Trophoblast cell (in vitro differentiated cells and primary cell): ENCODE data around the gene PEX14.

ENCODE experiments used
- DNase-seq, 2 donors: peaks; one replicate each; pipeline ENCODE4 v3.0.0-alpha.2; 2016
- H2AFZ ChIP-seq: 2 replicates; pipeline ENCODE4 v1.6.1; 2013; ENCODE audit warnings: low read length, moderate library complexity, mild to moderate bottlenecking; ENCODE audit not compliant: insufficient read depth, poor library complexity
- H2AK5ac ChIP-seq: 2 replicates; pipeline ENCODE4 v1.6.1; 2013; ENCODE audit warnings: mild to moderate bottlenecking, low read length
- H2BK120ac ChIP-seq: 2 replicates; pipeline ENCODE4 v1.6.1; 2013; ENCODE audit warnings: low read length, mild to moderate bottlenecking, moderate library complexity; ENCODE audit not compliant: insufficient read depth, poor library complexity
- H2BK12ac ChIP-seq: 2 replicates; pipeline ENCODE4 v1.6.1; 2013; ENCODE audit warnings: mild to moderate bottlenecking, low read length, moderate library complexity
- H2BK5ac ChIP-seq: 2 replicates; pipeline ENCODE4 v1.6.1; 2013; ENCODE audit warnings: low read length, low read depth, moderate library complexity, mild to moderate bottlenecking; ENCODE audit not compliant: poor library complexity
- H3K14ac ChIP-seq: 2 replicates; pipeline ENCODE4 v1.6.1; 2013; ENCODE audit warnings: mild to moderate bottlenecking, low read length
- H3K18ac ChIP-seq: 2 replicates; pipeline ENCODE4 v1.6.1; 2013; ENCODE audit warnings: mild to moderate bottlenecking, low read length
- H3K23ac ChIP-seq: 2 replicates; pipeline ENCODE4 v1.6.1; 2013; ENCODE audit warnings: low read length
- H3K27ac ChIP-seq: 2 replicates; pipeline ENCODE4 v1.5.1; 2013; ENCODE audit warnings: low read depth, mild to moderate bottlenecking, inconsistent platforms, low read length, moderate library complexity
- H3K27me3 ChIP-seq: 2 replicates; pipeline ENCODE4 v1.6.1; 2013; ENCODE audit warnings: inconsistent platforms, mild to moderate bottlenecking, low read length, moderate library complexity; ENCODE audit not compliant: insufficient read depth
- H3K36me3 ChIP-seq, 2 experiments: 1 replicate in 1 of 2; 2 replicates in 1 of 2; pipeline ENCODE4 v1.6.1; 2013; ENCODE audit warnings: low read length in 2 of 2, mild to moderate bottlenecking in 2 of 2, moderate library complexity in 1 of 2; ENCODE audit not compliant: insufficient read depth in 2 of 2, control insufficient read depth in 1 of 2
- H3K4ac ChIP-seq: 2 replicates; pipeline ENCODE4 v1.6.1; 2013; ENCODE audit warnings: low read depth, mild to moderate bottlenecking, low read length, moderate library complexity
- H3K4me1 ChIP-seq, 2 experiments: 1 replicate in 1 of 2; 2 replicates in 1 of 2; pipeline ENCODE4 v1.6.1; 2013; ENCODE audit warnings: low read length in 2 of 2, mild to moderate bottlenecking in 2 of 2, moderate library complexity in 1 of 2; ENCODE audit not compliant: insufficient read depth in 2 of 2, control insufficient read depth in 1 of 2
- H3K4me2 ChIP-seq: 2 replicates; pipeline ENCODE4 v1.6.1; 2013; ENCODE audit warnings: inconsistent platforms, mild to moderate bottlenecking, low read length, moderate library complexity
- H3K4me3 ChIP-seq: 2 replicates; pipeline ENCODE4 v1.5.1; 2013; ENCODE audit warnings: mild to moderate bottlenecking, low read depth, low read length, inconsistent platforms
- H3K79me1 ChIP-seq: one replicate; pipeline ENCODE4 v1.6.1; 2013; ENCODE audit warnings: low read length
- H3K79me2 ChIP-seq: 2 replicates; pipeline ENCODE4 v1.6.1; 2013; ENCODE audit warnings: low read length, mild to moderate bottlenecking; ENCODE audit not compliant: control insufficient read depth, insufficient read depth, poor library complexity
- H3K9ac ChIP-seq: 2 replicates; pipeline ENCODE4 v1.6.1; 2013; ENCODE audit warnings: mild to moderate bottlenecking, low read length
- H3K9me3 ChIP-seq: 2 replicates; pipeline ENCODE4 v1.6.1; 2013; ENCODE audit warnings: low read depth, mild to moderate bottlenecking, control low read depth, inconsistent platforms, low read length; ENCODE audit not compliant: insufficient read depth
- H4K12ac ChIP-seq: 2 replicates; pipeline ENCODE4 v1.6.1; 2013; ENCODE audit warnings: low read depth, mild to moderate bottlenecking, low read length, moderate library complexity
- H4K8ac ChIP-seq: 2 replicates; pipeline ENCODE4 v1.6.1; 2013; ENCODE audit warnings: low read depth, mild to moderate bottlenecking, low read length, moderate library complexity
- H4K91ac ChIP-seq: one replicate; pipeline ENCODE4 v1.6.1; 2013; ENCODE audit warnings: low read depth, mild to moderate bottlenecking, low read length, moderate library complexity
- WGBS: extraction: QIAGEN DNeasy Blood & Tissue Kit; methylation state at CpG from one replicate; pipeline ENCODE4 v1.1.7; 2013; ENCODE audit warnings: missing lambda C conversion rate; ENCODE audit not compliant: insufficient read length, insufficient coverage; ENCODE audit errors: extremely low coverage; 5-methylcytosine and 5-hydroxymethylcytosine counted together

PEX14 gene

GRCh38 chr1:10615332-10615731, 140.6 kb downstream of the PEX14 start:
- no peak overlapping the region for H2AFZ ChIP-seq
- peaks cover 3% of the 10 kb centered on the region for H3K9me3 ChIP-seq
- H3K14ac ChIP-seq = no peak overlapping the region
- no peak for DNase-seq
- H4K8ac ChIP-seq = no peak overlapping the region
- H3K27me3 ChIP-seq = no peaks in the 10 kb centered on the region
- no peak overlapping the region for H3K4ac ChIP-seq
- H3K4me2 ChIP-seq = no peak overlapping the region
- no peaks in the 10 kb centered on the region for H3K4me1 ChIP-seq
- no peak overlapping the region for H2BK5ac ChIP-seq
- H3K79me2 ChIP-seq = no peaks in the 10 kb centered on the region
- H3K36me3 ChIP-seq = no peaks in the 10 kb centered on the region
- no peak overlapping the region for H2BK120ac ChIP-seq
- H3K4me3 ChIP-seq = no peak overlapping the region
- no peak overlapping the region for H3K27ac ChIP-seq
- no peak overlapping the region for H4K12ac ChIP-seq
- H4K91ac ChIP-seq = no peak overlapping the region
- no peaks in the 10 kb centered on the region for H3K79me1 ChIP-seq
- no peak overlapping the region for H2BK12ac ChIP-seq
- no peak overlapping the region for H3K18ac ChIP-seq
- H3K23ac ChIP-seq = no peak overlapping the region
- no peak overlapping the region for H2AK5ac ChIP-seq
- WGBS = no CpG with 5 or more reads among the region's 13 CpGs
- H3K9ac ChIP-seq = no peak overlapping the region

- no peak overlapping the region for H2BK12ac ChIP-seq
- H3K79me2 ChIP-seq = no peaks in the 10 kb centered on the region
- no peaks in the 10 kb centered on the region for H3K27me3 ChIP-seq
- H3K4me1 ChIP-seq = no peaks in the 10 kb centered on the region
- WGBS = no CpG with 5 or more reads among the region's 27 CpGs
- no peak overlapping the region for H2BK120ac ChIP-seq
- no peak overlapping the region for H2AK5ac ChIP-seq
- no peak overlapping the region for H3K18ac ChIP-seq
- no peaks in the 10 kb centered on the region for H3K79me1 ChIP-seq
- no peak overlapping the region for H2AFZ ChIP-seq
- H3K4me2 ChIP-seq = no peak overlapping the region
- H3K23ac ChIP-seq = no peak overlapping the region
- H3K4me3 ChIP-seq = no peak overlapping the region
- no peak overlapping the region for H3K14ac ChIP-seq
- H3K36me3 ChIP-seq = peaks cover 0 to 2% of the 10 kb centered on the region in 2 experiments
- no peak for DNase-seq
- no peak overlapping the region for H4K8ac ChIP-seq
- H2BK5ac ChIP-seq = no peak overlapping the region
- H3K4ac ChIP-seq = no peak overlapping the region
- no peak overlapping the region for H4K91ac ChIP-seq
- H4K12ac ChIP-seq = no peak overlapping the region
- H3K27ac ChIP-seq = no peak overlapping the region
- no peak overlapping the region for H3K9ac ChIP-seq
- peaks cover 3% of the 10 kb centered on the region for H3K9me3 ChIP-seq
Measured at GRCh38 chr1:10615932-10616671, 141.4 kb downstream of the PEX14 start.

- Histone ChIP-seq H3K79me2 (no peaks in the 10 kb centered on the region), H4K8ac (no peak overlapping the region), H3K4me3 (no peak overlapping the region), H3K79me1 (no peaks in the 10 kb centered on the region), H3K4me2 (no peak overlapping the region), H3K4ac (no peak overlapping the region), H3K9ac (no peak overlapping the region), H4K12ac (no peak overlapping the region), H3K27me3 (no peaks in the 10 kb centered on the region), H4K91ac (no peak overlapping the region), H3K18ac (no peak overlapping the region), H2BK12ac (no peak overlapping the region), H2BK5ac (no peak overlapping the region), H3K23ac (no peak overlapping the region), H2AK5ac (no peak overlapping the region), H3K27ac (no peak overlapping the region), H3K4me1 (no peaks in the 10 kb centered on the region), H2AFZ (no peak overlapping the region), H3K36me3 (peaks cover 0 to 2% of the 10 kb centered on the region in 2 experiments), H2BK120ac (no peak overlapping the region), H3K9me3 (peaks cover 3% of the 10 kb centered on the region), H3K14ac (no peak overlapping the region)
- no CpG with 5 or more reads among the region's 15 CpGs for WGBS
- DNase-seq = no peak
Measured at GRCh38 chr1:10616696-10617095, 141.9 kb downstream of the PEX14 start.

- H3K14ac ChIP-seq = no peak overlapping the region
- no peaks in the 10 kb centered on the region for H3K4me1 ChIP-seq
- peaks cover 5% of the 10 kb centered on the region for H3K9me3 ChIP-seq
- no peak overlapping the region for H3K18ac ChIP-seq
- no peak overlapping the region for H3K4me3 ChIP-seq
- no peak overlapping the region for H2AFZ ChIP-seq
- no CpG with 5 or more reads among the region's 5 CpGs for WGBS
- no peak overlapping the region for H3K4ac ChIP-seq
- H4K8ac ChIP-seq = no peak overlapping the region
- no peak overlapping the region for H4K12ac ChIP-seq
- peaks cover 0 to 2% of the 10 kb centered on the region in 2 experiments for H3K36me3 ChIP-seq
- H2BK5ac ChIP-seq = no peak overlapping the region
- no peak overlapping the region for H3K4me2 ChIP-seq
- H3K9ac ChIP-seq = no peak overlapping the region
- no peak overlapping the region for H3K27ac ChIP-seq
- H3K27me3 ChIP-seq = no peaks in the 10 kb centered on the region
- no peak overlapping the region for H4K91ac ChIP-seq
- no peak overlapping the region for H2AK5ac ChIP-seq
- H3K23ac ChIP-seq = no peak overlapping the region
- no peak overlapping the region for H2BK12ac ChIP-seq
- H2BK120ac ChIP-seq = no peak overlapping the region
- no peaks in the 10 kb centered on the region for H3K79me1 ChIP-seq
- H3K79me2 ChIP-seq = no peaks in the 10 kb centered on the region
- DNase-seq = no peak
Measured at GRCh38 chr1:10617318-10617717, 142.6 kb downstream of the PEX14 start.
